GM12878 (cell line): ENCODE data around the gene CD8B. TPM values are rescaled to one million over a fixed set of nuclear protein-coding genes. Genes with fewer than 3 reads are reported as not detected.

Experiments
- ATAC-seq: fragments of 200-7000 bp; cut with Tn5 transposase; 3 replicates; pipeline ENCODE4 v1.9.1; 2020; ENCODE audit warnings: mild to moderate bottlenecking, moderate library complexity
- BruUV-seq: library from RNA; stranded (reverse); fragments of 400-500 nt; replicated peaks from 2 replicates; lab custom pipeline; 2021; lab: Mats Ljungman, UMichigan
- CTCF ChIA-PET: fragments of 300-600 bp; sonication (Branson Sonifier 250); formaldehyde crosslinking; extraction: SDS; loops from one replicate; lab custom pipeline; 2021; ENCODE audit warnings: inconsistent platforms; lab: Yijun Ruan, JAX
- POLR2A ChIA-PET: fragments of 350-600 bp; formaldehyde crosslinking; extraction: SDS; loops from one replicate; lab custom pipeline; 2021; ENCODE audit warnings: inconsistent platforms; lab: Charles Lee
- RAD21 ChIA-PET: fragments of 300-600 bp; sonication (Branson Sonifier 250); formaldehyde crosslinking; loops from one replicate; lab custom pipeline; 2023; ENCODE audit warnings: antibody characterized with exemption; ENCODE audit not compliant: unreplicated experiment; lab: Charles Lee
- SMC1A ChIA-PET: fragments of 300-600 bp; sonication (Branson Sonifier 250); formaldehyde crosslinking; loops from one replicate; lab custom pipeline; 2023; ENCODE audit not compliant: unreplicated experiment, uncharacterized antibody; lab: Charles Lee
- DNase-seq: peaks from one replicate; pipeline ENCODE4 v3.0.0-alpha.2; 2011; ENCODE audit warnings: low read depth, low spot score
- FAIRE-seq: peaks from 3 replicates; lab custom pipeline; 2011; peaks lifted over from hg19 to GRCh38; lab: Jason Lieb, UNC
- H2AFZ ChIP-seq: 2 replicates; pipeline ENCODE4 v1.6.0; 2011; ENCODE audit warnings: low read depth, low read length, control low read depth; ENCODE audit not compliant: control insufficient read depth
- H3K27ac ChIP-seq: 2 replicates; pipeline ENCODE4 v1.5.1; 2011; ENCODE audit warnings: control low read depth; ENCODE audit not compliant: control insufficient read depth, insufficient read depth
- H3K27me3 ChIP-seq, 2 experiments: replicated peaks in 1 of 2; 2 replicates each; pipeline versions ENCODE4 v1.6.0 to v1.6.1; 2011; ENCODE audit warnings: low read length in 1 of 2; ENCODE audit not compliant: control insufficient read depth in 2 of 2, insufficient read depth in 2 of 2
- H3K36me3 ChIP-seq, 2 experiments: 2 replicates each; pipeline ENCODE4 v1.5.1; 2011; ENCODE audit warnings: low read length in 1 of 2; ENCODE audit not compliant: control insufficient read depth in 2 of 2, insufficient read depth in 2 of 2
- H3K4me1 ChIP-seq: 2 replicates; pipeline ENCODE4 v1.6.1; 2011; ENCODE audit warnings: mild to moderate bottlenecking, low read length, moderate library complexity, mixed read lengths; ENCODE audit not compliant: control insufficient read depth, insufficient read depth
- H3K4me2 ChIP-seq: 2 replicates; pipeline ENCODE4 v1.6.0; 2011; ENCODE audit warnings: control low read depth; ENCODE audit not compliant: control insufficient read depth, insufficient read depth
- H3K4me3 ChIP-seq: fragments of 200-600 bp; sonication (generic); 2 replicates; pipeline ENCODE4 v1.5.1; 2016
- H3K79me2 ChIP-seq: 2 replicates; pipeline ENCODE4 v1.6.0; 2011; ENCODE audit warnings: low read length; ENCODE audit not compliant: control insufficient read depth, insufficient read depth
- H3K9ac ChIP-seq: 2 replicates; pipeline ENCODE4 v1.8.0; 2011; ENCODE audit warnings: low read length, control low read depth, mixed read lengths; ENCODE audit not compliant: control insufficient read depth, insufficient read depth
- H3K9me3 ChIP-seq: replicated peaks from 3 replicates; pipeline ENCODE4 v1.5.1; 2011; ENCODE audit warnings: mild to moderate bottlenecking, low read length; ENCODE audit not compliant: control insufficient read depth, insufficient read depth
- H4K20me1 ChIP-seq: 2 replicates; pipeline ENCODE4 v1.6.0; 2011; ENCODE audit not compliant: control insufficient read depth, insufficient read depth
- HSF1 ChIP-seq: fragments of 150-350 bp; IDR thresholded peaks from 2 replicates; pipeline ENCODE4 v1.6.1; 2014; ENCODE audit warnings: mild to moderate bottlenecking, low read depth, low read length
- IRF4 ChIP-seq: IDR thresholded peaks from 2 replicates; pipeline ENCODE4 v1.6.1; 2011; ENCODE audit warnings: low read depth, low read length
- IRF5 ChIP-seq: fragments of 450-650 bp; IDR thresholded peaks from 2 replicates; pipeline ENCODE4 v1.6.1; 2017; ENCODE audit warnings: borderline replicate concordance
- KLF5 ChIP-seq: fragments of 450-650 bp; IDR thresholded peaks from 2 replicates; pipeline ENCODE4 v1.6.1; 2014; ENCODE audit warnings: mild to moderate bottlenecking; ENCODE audit not compliant: partially characterized antibody
- NFYB ChIP-seq: IDR thresholded peaks from 2 replicates; pipeline ENCODE4 v1.6.1; 2011; ENCODE audit warnings: low read depth, mild to moderate bottlenecking, low read length, improper control_type of control experiment, moderate library complexity; ENCODE audit not compliant: insufficient read depth
- NR2C1 ChIP-seq: fragments of 450-650 bp; IDR thresholded peaks from 2 replicates; pipeline ENCODE4 v1.6.1; 2017; ENCODE audit warnings: antibody characterized with exemption, mild to moderate bottlenecking, moderate library complexity
- NR2F1 ChIP-seq: fragments of 450-650 bp; conservative IDR thresholded peaks from 2 replicates; pipeline ENCODE4 v1.6.1; 2017; ENCODE audit warnings: mild to moderate bottlenecking
- POU2F2 ChIP-seq: IDR thresholded peaks from 3 replicates; pipeline ENCODE4 v1.6.1; 2011; ENCODE audit warnings: low read depth, mild to moderate bottlenecking, low read length, borderline replicate concordance
- RAD51 ChIP-seq: fragments of 450-650 bp; IDR thresholded peaks from 2 replicates; pipeline ENCODE4 v1.6.1; 2016; ENCODE audit warnings: moderate library complexity, mild to moderate bottlenecking, inconsistent platforms
- SIX5 ChIP-seq: IDR thresholded peaks from 2 replicates; pipeline ENCODE4 v1.6.1; 2011; ENCODE audit warnings: mild to moderate bottlenecking, low read depth, low read length, moderate library complexity; ENCODE audit not compliant: severe bottlenecking
- TCF12 ChIP-seq: IDR thresholded peaks from 2 replicates; pipeline ENCODE4 v1.6.1; 2011; ENCODE audit warnings: low read depth, mild to moderate bottlenecking, low read length
- USF2 ChIP-seq: IDR thresholded peaks from 2 replicates; pipeline ENCODE4 v1.6.1; 2011; ENCODE audit warnings: low read depth, low read length, improper control_type of control experiment, borderline replicate concordance
- YY1 ChIP-seq: IDR thresholded peaks from 2 replicates; pipeline ENCODE4 v1.6.1; 2011; ENCODE audit warnings: low read depth, mild to moderate bottlenecking, low read length
- ZBTB33 ChIP-seq: fragments of 450-650 bp; IDR thresholded peaks from 2 replicates; pipeline ENCODE4 v1.6.1; 2017; ENCODE audit warnings: mild to moderate bottlenecking
- ZNF207 ChIP-seq: fragments of 450-650 bp; IDR thresholded peaks from 2 replicates; pipeline ENCODE4 v1.6.1; 2014; ENCODE audit warnings: antibody characterized with exemption, mild to moderate bottlenecking, borderline replicate concordance
- WGBS: methylation state at CpG from one replicate; pipeline ENCODE4 v1.1.6; 2016; ENCODE audit warnings: low lambda C conversion rate; ENCODE audit not compliant: insufficient replicate concordance, insufficient coverage; ENCODE audit errors: missing lambda C conversion rate; 5-methylcytosine and 5-hydroxymethylcytosine counted together
- in situ Hi-C: fragments of 300-500 bp; cut with MboI; formaldehyde crosslinking; loops from 9 replicates; pipeline ENCODE4 v1.14.3; 2018; ENCODE audit warnings: mixed read lengths
- intact Hi-C: fragments of 100-400 bp; cut with micrococcal nuclease; formaldehyde crosslinking; loops from one replicate; pipeline ENCODE4 v1.14.2; 2022; ENCODE audit not compliant: unreplicated experiment
- polyA plus RNA-seq, 11 experiments: library from polyadenylated mRNA; depleted of rRNA in 4 of 11; unstranded in 6 of 11; stranded (reverse) in 5 of 11; fragments of >200 nt; fragmentation: Nextera tagmentation in 4 of 11; fragmentation: Illumina TruSeq in 1 of 11; extraction: Ambion mirVana in 4 of 11; extraction: Trizol in 1 of 11; gene quantifications; 1 replicate in 1 of 11; 2 replicates in 10 of 11; pipeline versions ENCODE4 v1.2.1 to v1.2.3, GENCODE V29; 2011 to 2016; ENCODE audit warnings: inconsistent platforms in 2 of 11, missing spikeins in 2 of 11, low read depth in 1 of 11
- total RNA-seq, 4 experiments: library from RNA; depleted of rRNA in 3 of 4; stranded (reverse); fragments of >200 nt in 3 of 4; fragmentation: Illumina TruSeq in 1 of 4; extraction: Trizol in 1 of 4; gene quantifications; 2 replicates each; pipeline versions ENCODE4 v1.2.1 to v1.2.3, GENCODE V29; 2013 to 2021

Gene CD8B
- total and polyA plus RNA-seq, 10 of the 15 experiments (the other 5 are each of a cell fraction or from before 2014, with no cell fraction given): 0.21 TPM; not detected in 9

- no peak overlapping the region for H2AFZ ChIP-seq
- H3K4me2 ChIP-seq: no peak overlapping the region
- TF ChIP-seq YY1: no peak
- TF ChIP-seq SIX5: no peak
- no peak for TF ChIP-seq NR2F1
- no peak for TF ChIP-seq USF2
- no peak for TF ChIP-seq IRF4
- TF ChIP-seq IRF5: no peak
- TF ChIP-seq RAD51: no peak
- TF ChIP-seq ZBTB33: no peak
- no peak for TF ChIP-seq KLF5
- TF ChIP-seq HSF1: no peak
- no peak for TF ChIP-seq NFYB
- TF ChIP-seq NR2C1: no peak
- TF ChIP-seq POU2F2: no peak
- TF ChIP-seq TCF12: no peak
- no peak for TF ChIP-seq ZNF207
- TF ChIP-seq, all 136 proteins: peak for 0
- CTCF ChIA-PET: interaction anchor here (3.7 kb wide), 1 partner anchor 11 kb away, joined by 13 read pairs; no protein-coding TSS in a partner anchor
- H3K36me3 ChIP-seq: peaks cover 4 to 25% of the 10 kb centered on the region in 2 experiments
- POLR2A ChIA-PET: no interaction called here
- H3K4me1 ChIP-seq: no peaks in the 10 kb centered on the region
- H3K4me3 ChIP-seq: no peak overlapping the region
- in situ Hi-C loops: no loop called here
- BruUV-seq: no TSS peak
- H4K20me1 ChIP-seq: no peaks in the 10 kb centered on the region
- SMC1A ChIA-PET: interaction anchor here (3.2 kb wide), 1 partner anchor 12 kb away, joined by 17 read pairs; no protein-coding TSS in a partner anchor
- intact Hi-C loops: no loop called here
- no peaks in the 10 kb centered on the region for H3K27me3 ChIP-seq
- FAIRE-seq (no peak), DNase-seq (no peak), ATAC-seq (no peak)
- WGBS: 99% methylated on average over 7 of the region's 7 CpGs
- RAD21 ChIA-PET: no interaction called here
- no peaks in the 10 kb centered on the region for H3K79me2 ChIP-seq
- no peaks in the 10 kb centered on the region for H3K9me3 ChIP-seq
- H3K9ac ChIP-seq: no peak overlapping the region
- no peak overlapping the region for H3K27ac ChIP-seq
Observed at GRCh38 chr2:86776532-86776931, 85.2 kb downstream of the CD8B start.
